Prostate gland (tissue), 2 donors: ENCODE results near the gene RAB5IF. TPM values are rescaled to one million over a fixed set of nuclear protein-coding genes. Genes with fewer than 3 reads are reported as not detected.
A peak's percentile ranks its signal among the peaks of the same experiment; 100 is the strongest.

Experiments used
- DNase-seq: peaks from one replicate; pipeline ENCODE4 v3.0.0-alpha.2; 2019; ENCODE audit warnings: low spot score
- H3K27ac ChIP-seq, 2 donors: fragments of 200-600 bp; sonication (generic); 2 replicates each; pipeline ENCODE4 v1.5.1; 2017 to 2019
- H3K27me3 ChIP-seq: fragments of 200-600 bp; sonication (generic); replicated peaks from 2 replicates; pipeline ENCODE4 v1.5.1; 2019; ENCODE audit not compliant: insufficient read depth
- H3K36me3 ChIP-seq, 2 donors: fragments of 200-600 bp; sonication (generic); 1 replicate in 1 of 2; 2 replicates in 1 of 2; pipeline versions ENCODE4 v1.5.1 to v1.8.1; 2017 to 2019
- H3K4me1 ChIP-seq: fragments of 200-600 bp; sonication (generic); replicated peaks from 2 replicates; pipeline ENCODE4 v1.5.1; 2019
- H3K4me3 ChIP-seq, 2 donors: fragments of 200-600 bp; sonication (generic); 2 replicates each; pipeline ENCODE4 v1.5.1; 2017 to 2019
- H3K9me3 ChIP-seq: fragments of 200-600 bp; sonication (generic); 2 replicates; pipeline ENCODE4 v1.5.1; 2017
- CTCF ChIP-seq, 4 experiments: fragments of 200-600 bp in 2 of 4; fragments of 450-650 bp in 2 of 4; sonication (generic) in 2 of 4; IDR thresholded peaks; 1 replicate in 3 of 4; 2 replicates in 1 of 4; pipeline ENCODE4 v1.5.1; 2016 to 2019; ENCODE audit warnings: antibody characterized with exemption in 4 of 4, mild to moderate bottlenecking in 2 of 4, moderate library complexity in 2 of 4
- POLR2A ChIP-seq: fragments of 450-650 bp; IDR thresholded peaks from one replicate; pipeline ENCODE4 v1.6.1; 2016; ENCODE audit warnings: antibody characterized with exemption, mild to moderate bottlenecking
- POLR2AphosphoS5 ChIP-seq: sonication (generic); formaldehyde crosslinking; IDR thresholded peaks from one replicate; pipeline ENCODE4 v1.6.1; 2017; ENCODE audit warnings: antibody characterized with exemption
- WGBS: methylation state at CpG from one replicate; pipeline ENCODE4 v1.1.5; 2018; 5-methylcytosine and 5-hydroxymethylcytosine counted together
- intact Hi-C: fragments of 100-400 bp; cut with DNase I; formaldehyde crosslinking; loops from one replicate; pipeline ENCODE4 v1.14.2; 2022
- total RNA-seq, 2 donors: library from RNA; depleted of rRNA; stranded (reverse); fragments of >200 nt; gene quantifications; one replicate each; pipeline ENCODE4 v1.1.0, GENCODE V29; 2016

RAB5IF gene
- total RNA-seq, 2 donors from 2014 or later: 72.8 to 92.3 TPM

GRCh38 chr20:36593347-36593929, 12.1 kb upstream of the RAB5IF start:
- no peak for DNase-seq
- no peaks in the 10 kb centered on the region for H3K36me3 ChIP-seq
- TF ChIP-seq POLR2AphosphoS5 (no peak), CTCF (IDR thresholded peaks at IDR 0.05) (no peak), POLR2A (no peak)
- H3K9me3 ChIP-seq: no peaks in the 10 kb centered on the region
- H3K27ac ChIP-seq: no peak overlapping the region
- no peaks in the 10 kb centered on the region for H3K4me1 ChIP-seq
- 88% methylated on average over 5 of the region's 5 CpGs for WGBS
- no peaks in the 10 kb centered on the region for H3K27me3 ChIP-seq
- no peak overlapping the region for H3K4me3 ChIP-seq
- intact Hi-C loops: loop anchor here (5.0 kb wide), 1 partner anchor 36 kb away; no protein-coding TSS in a partner anchor

GRCh38 chr20:36599912-36600345, 5.7 kb upstream of the RAB5IF start:
- H3K36me3 ChIP-seq: no peaks in the 10 kb centered on the region
- no peaks in the 10 kb centered on the region for H3K27me3 ChIP-seq
- TF ChIP-seq POLR2A: no peak
- TF ChIP-seq POLR2AphosphoS5: no peak
- no peak for TF ChIP-seq CTCF (IDR thresholded peaks at IDR 0.05)
- no peaks in the 10 kb centered on the region for H3K9me3 ChIP-seq
- WGBS: 38% methylated on average over 5 of the region's 5 CpGs
- intact Hi-C loops: loop anchor here (10.0 kb wide), 1 partner anchor 135 kb away; no protein-coding TSS in a partner anchor
- H3K4me1 ChIP-seq: no peaks in the 10 kb centered on the region
- no peak overlapping the region for H3K4me3 ChIP-seq
- no peak for DNase-seq
- H3K27ac ChIP-seq: no peak overlapping the region

GRCh38 chr20:36601540-36601939, 4.0 kb upstream of the RAB5IF start:
- peaks cover 1% of the 10 kb centered on the region for H3K4me1 ChIP-seq
- no peak for DNase-seq
- H3K36me3 ChIP-seq: no peaks in the 10 kb centered on the region
- H3K4me3 ChIP-seq: no peak overlapping the region
- no peak overlapping the region for H3K27ac ChIP-seq
- WGBS: 29% methylated on average over 1 of the region's 1 CpG
- no peaks in the 10 kb centered on the region for H3K9me3 ChIP-seq
- no peaks in the 10 kb centered on the region for H3K27me3 ChIP-seq
- intact Hi-C loops: loop anchor here (10.0 kb wide), 1 partner anchor 137 kb away; no protein-coding TSS in a partner anchor
- TF ChIP-seq POLR2A (no peak), CTCF (IDR thresholded peaks at IDR 0.05) (no peak), POLR2AphosphoS5 (no peak)

- peak; percentile 7 for DNase-seq
- WGBS: 59% methylated on average over 15 of the region's 15 CpGs
- intact Hi-C loops: loop anchor here (5.0 to 10.0 kb wide), 2 partner anchors 33 to 140 kb away; partner anchors contain the start of gene TGIF2
- Histone ChIP-seq H3K4me1 (peaks cover 6% of the 10 kb centered on the region), H3K9me3 (no peaks in the 10 kb centered on the region), H3K27me3 (no peaks in the 10 kb centered on the region), H3K36me3 (peaks cover 3 to 8% of the 10 kb centered on the region in 2 donors), H3K27ac (peak overlapping the region; percentile 77 to 78), H3K4me3 (peak overlapping the region; percentile 95 to 96)
- TF ChIP-seq POLR2A: no peak
- no peak for TF ChIP-seq POLR2AphosphoS5
- no peak for TF ChIP-seq CTCF (IDR thresholded peaks at IDR 0.05)
Observed at GRCh38 chr20:36604952-36605398, 604 bp upstream of the RAB5IF start.
